Subcutaneous abdominal adipose tissue (tissue), 5 donors: Measurements from ENCODE around the gene LRRC49.
"Not testable (repeated sequence)": the region's sequence is repeated elsewhere in the genome, so short reads cannot be mapped to it uniquely, and the experiment has no call there.

Experiments used
- H3K27ac ChIP-seq: one replicate; pipeline ENCODE4 v1.7.0; 2013; ENCODE audit warnings: low read depth, mild to moderate bottlenecking, inconsistent platforms, low read length, moderate library complexity
- H3K27me3 ChIP-seq, 5 donors: one replicate each; pipeline ENCODE4 v1.7.0; 2013; ENCODE audit warnings: low read length in 5 of 5, inconsistent platforms in 1 of 5; ENCODE audit not compliant: control insufficient read depth in 5 of 5, insufficient read depth in 4 of 5
- H3K36me3 ChIP-seq, 5 donors: one replicate each; pipeline ENCODE4 v1.7.0; 2013; ENCODE audit warnings: low read length in 5 of 5; ENCODE audit not compliant: control insufficient read depth in 5 of 5, insufficient read depth in 5 of 5
- H3K4me1 ChIP-seq, 5 donors: one replicate each; pipeline ENCODE4 v1.7.0; 2013; ENCODE audit warnings: low read length in 5 of 5, mild to moderate bottlenecking in 3 of 5, moderate library complexity in 1 of 5; ENCODE audit not compliant: control insufficient read depth in 5 of 5, insufficient read depth in 5 of 5
- H3K4me3 ChIP-seq, 5 donors: one replicate each; pipeline ENCODE4 v1.7.0; 2013; ENCODE audit warnings: low read length in 5 of 5, low read depth in 1 of 5
- H3K9ac ChIP-seq, 5 donors: one replicate each; pipeline ENCODE4 v1.7.0; 2013; ENCODE audit warnings: low read length in 5 of 5, mild to moderate bottlenecking in 4 of 5, moderate library complexity in 3 of 5
- H3K9me3 ChIP-seq, 5 donors: one replicate each; pipeline ENCODE4 v1.7.0; 2013; ENCODE audit warnings: low read length in 5 of 5; ENCODE audit not compliant: control insufficient read depth in 5 of 5
- donor health status: healthy.
- donor health status: healthy.
- donor health status: healthy.
- donor health status: healthy.
- donor health status: healthy.

The LRRC49 gene

DNA sequence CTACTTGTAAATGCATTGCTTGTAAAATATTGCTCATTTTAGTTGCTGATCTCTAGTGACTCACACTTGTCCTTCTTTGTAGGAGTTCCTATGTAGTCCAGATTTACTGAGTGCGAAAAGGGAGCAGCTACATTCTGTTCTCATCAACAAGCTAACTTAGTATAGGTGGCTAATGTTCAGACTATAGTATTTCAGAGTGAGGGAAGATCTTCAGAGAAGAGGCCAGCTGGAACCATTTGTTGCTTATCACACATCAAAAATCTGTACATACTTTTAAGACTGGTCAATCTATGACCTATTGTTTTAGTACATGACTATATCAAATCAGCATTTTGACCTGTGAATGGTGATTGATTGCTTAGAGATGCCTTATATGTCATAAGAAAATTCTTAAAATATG lies 151.4 kb downstream of the LRRC49 start:
- Histone ChIP-seq H3K9me3 (no peaks in the 10 kb centered on the region), H3K9ac (no peak overlapping the region), H3K27ac (no peak overlapping the region), H3K4me1 (no peaks in the 10 kb centered on the region), H3K4me3 (no peak overlapping the region), H3K36me3 (no peaks in the 10 kb centered on the region), H3K27me3 (no peaks in the 10 kb centered on the region)

DNA sequence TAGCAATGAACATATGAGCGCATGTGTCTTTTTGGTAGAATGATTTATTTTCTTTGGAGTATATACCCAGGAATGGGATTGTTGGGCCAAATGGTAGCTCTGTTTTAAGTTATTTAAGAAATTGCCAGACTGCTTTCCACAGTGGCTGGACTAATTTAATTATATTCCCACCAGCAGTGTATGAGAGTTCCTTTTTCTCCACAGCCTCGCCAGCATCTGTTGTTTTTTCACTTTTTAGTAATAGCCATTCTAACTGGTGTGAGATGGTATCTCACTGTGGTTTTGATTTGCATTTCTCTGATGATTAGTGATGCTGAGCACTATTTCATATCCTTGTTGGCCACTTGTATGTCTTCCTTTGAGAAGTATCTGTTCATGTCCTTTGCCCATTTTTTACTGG lies 153.5 kb downstream of the LRRC49 start:
- not testable (repeated sequence) for H3K27ac ChIP-seq, H3K9me3 ChIP-seq, H3K36me3 ChIP-seq, H3K4me3 ChIP-seq, H3K9ac ChIP-seq, H3K27me3 ChIP-seq, H3K4me1 ChIP-seq

DNA sequence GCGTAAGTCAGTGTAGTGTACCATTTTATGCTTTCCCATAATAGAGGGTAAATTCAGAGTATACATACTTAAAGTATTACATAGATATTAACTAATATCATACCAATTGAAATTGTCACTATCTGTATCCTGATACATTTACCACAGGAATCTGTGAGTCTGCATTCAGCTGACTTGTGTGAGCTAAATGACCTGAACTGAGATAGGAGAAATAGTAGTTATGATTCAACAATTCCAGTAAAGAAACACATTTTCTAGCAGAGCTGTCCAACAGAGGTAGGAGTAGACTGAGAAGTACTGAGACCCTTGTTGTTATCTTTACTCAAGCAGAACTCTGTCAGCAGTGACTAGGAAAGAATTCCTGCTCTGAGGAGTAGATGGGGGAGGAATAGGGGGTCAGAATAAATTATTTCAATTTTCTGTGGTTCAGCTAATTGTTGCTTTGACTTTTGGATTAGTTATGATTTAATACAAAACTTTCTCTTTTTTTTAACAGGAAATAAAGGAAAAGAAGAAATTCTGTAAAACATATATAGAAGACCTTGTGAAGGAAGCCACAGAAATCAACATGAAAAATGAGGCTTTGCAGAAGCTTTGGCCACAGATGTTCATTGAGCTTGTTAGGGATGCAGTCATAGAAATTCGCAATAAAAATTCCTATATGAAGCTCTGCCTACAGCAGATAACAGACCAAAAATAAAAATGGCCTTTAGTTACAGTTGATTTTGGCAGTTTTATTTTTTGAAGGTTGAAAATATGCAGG lies 156.5 kb downstream of the LRRC49 start:
- Histone ChIP-seq H3K27ac (no peak overlapping the region), H3K36me3 (no peaks in the 10 kb centered on the region), H3K4me1 (no peaks in the 10 kb centered on the region), H3K27me3 (no peaks in the 10 kb centered on the region), H3K4me3 (no peak overlapping the region), H3K9me3 (no peaks in the 10 kb centered on the region), H3K9ac (no peak overlapping the region)

DNA sequence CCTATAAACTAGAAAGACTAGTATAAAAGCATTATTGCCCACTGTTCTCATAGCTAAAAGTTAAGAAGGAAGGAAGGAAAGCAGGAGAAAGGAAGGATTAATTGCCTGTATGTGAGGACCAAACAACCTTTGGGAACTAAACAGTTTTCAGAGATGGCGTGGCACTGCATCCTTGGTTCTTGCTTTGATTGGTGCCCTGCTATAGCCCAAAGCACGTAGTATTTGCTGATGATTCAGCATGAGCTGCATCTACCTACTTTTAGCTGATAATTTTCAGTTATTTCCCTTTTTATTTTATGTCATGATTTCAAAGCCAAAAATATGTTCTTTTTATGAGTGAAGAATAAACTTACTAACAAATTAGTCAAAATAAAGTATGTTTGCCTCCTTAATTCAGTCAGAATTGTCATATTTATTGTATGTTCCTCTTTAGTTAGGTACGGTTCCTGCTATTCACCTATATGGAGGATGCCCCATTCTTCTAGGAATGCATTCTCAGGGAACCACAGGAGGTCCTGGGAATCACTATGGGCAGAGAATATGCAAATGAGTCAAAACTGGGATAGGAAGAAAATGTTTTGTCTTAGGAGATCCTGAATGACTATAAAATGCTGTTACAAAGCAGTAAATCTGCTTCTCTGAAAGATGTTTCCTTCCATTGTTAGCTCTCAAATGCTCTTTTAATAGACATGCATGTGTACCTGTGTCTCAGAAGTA lies 157.2 kb downstream of the LRRC49 start:
- H3K27ac ChIP-seq, result no peak overlapping the region
- H3K4me3 ChIP-seq, result no peak overlapping the region
- H3K4me1 ChIP-seq, result no peaks in the 10 kb centered on the region
- H3K36me3 ChIP-seq, result no peaks in the 10 kb centered on the region
- no peak overlapping the region for H3K9ac ChIP-seq
- H3K27me3 ChIP-seq, result no peaks in the 10 kb centered on the region
- H3K9me3 ChIP-seq, result no peaks in the 10 kb centered on the region

DNA sequence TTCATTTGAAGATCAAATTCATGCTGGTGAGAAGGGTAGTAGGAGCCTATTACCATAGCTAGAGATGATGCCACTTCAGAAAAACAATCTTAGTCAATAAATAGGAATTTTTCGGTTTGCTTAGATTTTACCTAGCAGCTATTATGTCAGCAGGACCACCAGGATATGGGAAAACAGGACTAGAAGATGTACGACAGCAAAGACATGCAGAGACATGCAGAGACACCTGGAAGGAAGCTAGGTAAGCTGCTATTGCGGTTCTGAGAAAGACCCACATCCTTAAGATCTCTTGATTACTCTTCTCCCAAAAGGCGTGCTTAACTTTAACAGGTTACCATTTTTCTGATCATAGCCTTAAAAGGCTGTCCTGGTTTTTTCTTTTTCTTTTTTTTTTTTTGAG lies 157.8 kb downstream of the LRRC49 start:
- no peak overlapping the region for H3K4me3 ChIP-seq

DNA sequence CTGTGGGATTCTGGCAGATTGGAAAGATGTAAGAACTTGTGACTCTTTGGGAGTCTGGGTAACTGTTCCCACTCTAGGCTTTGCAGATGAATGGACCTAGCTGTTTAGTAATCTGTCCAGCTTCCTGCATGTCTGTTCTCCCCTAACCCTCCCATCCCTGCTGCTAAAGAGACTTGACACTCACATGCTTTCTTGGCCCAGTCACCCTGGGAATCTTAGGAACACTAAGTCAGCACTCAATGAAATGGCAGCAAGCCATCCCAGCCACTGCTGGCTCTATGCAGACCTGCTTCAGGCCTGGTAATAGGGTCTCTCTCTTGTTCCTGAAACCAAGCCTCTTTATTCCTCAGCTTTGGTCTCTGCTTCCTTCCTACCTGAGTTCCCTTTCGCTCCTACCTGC lies 158.9 kb downstream of the LRRC49 start:
- no peaks in the 10 kb centered on the region for H3K36me3 ChIP-seq
- no peak overlapping the region for H3K4me3 ChIP-seq
- no peaks in the 10 kb centered on the region for H3K9me3 ChIP-seq
- no peak overlapping the region for H3K27ac ChIP-seq
- no peak overlapping the region for H3K9ac ChIP-seq
- H3K4me1 ChIP-seq, result no peaks in the 10 kb centered on the region
- H3K27me3 ChIP-seq, result no peaks in the 10 kb centered on the region

More for the DNA sequence above, 157.8 kb downstream of the LRRC49 start:
- Histone ChIP-seq H3K9ac (no peak overlapping the region), H3K27me3 (no peaks in the 10 kb centered on the region), H3K36me3 (no peaks in the 10 kb centered on the region), H3K9me3 (no peaks in the 10 kb centered on the region), H3K4me1 (no peaks in the 10 kb centered on the region), H3K27ac (no peak overlapping the region)

DNA sequence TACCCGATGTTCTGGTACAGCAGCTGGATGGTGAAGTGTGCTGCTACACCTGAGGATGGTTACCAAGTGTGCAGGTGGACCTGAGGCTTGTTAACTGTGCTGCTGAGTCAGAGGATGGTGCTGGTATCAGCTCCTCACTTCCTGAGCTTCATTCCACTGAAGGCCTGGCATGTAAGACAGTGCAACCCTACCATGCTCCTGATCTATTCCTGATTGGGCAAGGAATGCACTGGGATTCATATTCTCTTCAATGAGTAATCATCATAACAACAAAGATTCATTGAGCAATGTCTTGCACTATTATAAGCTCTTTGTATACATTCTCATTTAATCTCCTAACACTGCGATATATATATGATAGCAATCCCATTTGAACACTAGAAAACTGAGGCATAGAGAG lies 159.7 kb downstream of the LRRC49 start:
- no peaks in the 10 kb centered on the region for H3K27me3 ChIP-seq
- no peaks in the 10 kb centered on the region for H3K9me3 ChIP-seq
- no peaks in the 10 kb centered on the region for H3K36me3 ChIP-seq
- no peak overlapping the region for H3K4me3 ChIP-seq
- no peak overlapping the region for H3K9ac ChIP-seq
- no peaks in the 10 kb centered on the region for H3K4me1 ChIP-seq
- no peak overlapping the region for H3K27ac ChIP-seq

DNA sequence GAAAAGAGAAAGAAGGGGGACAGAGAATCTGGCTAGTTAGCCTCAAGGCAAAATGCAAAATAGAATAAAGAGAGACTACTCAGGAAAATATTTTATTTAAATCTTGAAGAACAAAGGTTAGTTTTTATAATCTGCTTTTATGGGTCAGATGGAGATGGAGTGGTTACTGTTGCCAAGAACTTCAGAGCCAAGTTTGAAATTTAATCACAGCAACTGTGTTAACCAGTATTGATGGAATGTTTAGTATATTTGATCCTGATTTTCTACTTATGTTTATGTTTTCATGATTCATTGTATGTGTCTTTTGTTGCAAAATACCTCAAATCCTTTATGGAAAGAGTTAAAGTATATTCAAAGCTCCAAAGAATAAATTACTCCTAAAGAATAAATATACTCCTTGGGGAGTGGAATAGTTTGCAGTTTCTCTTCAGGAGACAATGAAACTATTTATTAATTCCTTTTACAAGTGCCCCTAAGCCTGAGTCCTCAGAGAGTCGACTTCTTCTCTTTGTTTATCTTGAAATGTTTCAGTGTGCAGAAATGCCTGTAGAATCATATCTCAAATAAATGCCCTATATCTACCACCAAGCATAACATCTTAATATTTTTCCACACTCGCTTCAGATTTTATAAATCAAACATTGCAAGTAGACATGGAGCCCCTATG lies 161.8 kb downstream of the LRRC49 start:
- no peaks in the 10 kb centered on the region for H3K4me1 ChIP-seq
- H3K36me3 ChIP-seq, result no peaks in the 10 kb centered on the region
- no peak overlapping the region for H3K9ac ChIP-seq
- no peaks in the 10 kb centered on the region for H3K27me3 ChIP-seq
- H3K27ac ChIP-seq, result no peak overlapping the region
- no peak overlapping the region for H3K4me3 ChIP-seq
- H3K9me3 ChIP-seq, result peaks cover 0 to 8% (median 4%) of the 10 kb centered on the region in 5 donors

DNA sequence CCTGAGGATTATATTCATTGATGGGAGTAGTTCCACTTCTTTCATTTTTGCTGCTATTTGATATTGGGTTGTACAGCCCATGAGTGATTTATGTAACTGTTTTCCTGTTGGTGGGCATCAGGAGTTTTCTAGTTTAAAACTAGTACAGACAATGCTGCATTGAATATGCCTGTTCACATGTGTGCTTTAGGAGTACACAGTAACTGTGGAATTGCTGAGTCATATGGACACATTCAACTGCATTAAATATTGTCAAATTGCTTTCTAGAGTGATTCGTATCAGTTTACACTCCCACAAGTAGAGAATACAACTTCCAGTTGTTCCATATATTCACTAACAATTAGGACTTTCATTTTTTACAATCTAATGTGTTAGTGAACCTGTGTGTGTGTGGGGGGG lies 162.8 kb downstream of the LRRC49 start:
- no peak overlapping the region for H3K9ac ChIP-seq
- H3K4me1 ChIP-seq, result no peaks in the 10 kb centered on the region
- no peak overlapping the region for H3K4me3 ChIP-seq
- peaks cover 0 to 9% (median 4%) of the 10 kb centered on the region in 5 donors for H3K9me3 ChIP-seq
- H3K36me3 ChIP-seq, result no peaks in the 10 kb centered on the region
- no peaks in the 10 kb centered on the region for H3K27me3 ChIP-seq
- H3K27ac ChIP-seq, result no peak overlapping the region

DNA sequence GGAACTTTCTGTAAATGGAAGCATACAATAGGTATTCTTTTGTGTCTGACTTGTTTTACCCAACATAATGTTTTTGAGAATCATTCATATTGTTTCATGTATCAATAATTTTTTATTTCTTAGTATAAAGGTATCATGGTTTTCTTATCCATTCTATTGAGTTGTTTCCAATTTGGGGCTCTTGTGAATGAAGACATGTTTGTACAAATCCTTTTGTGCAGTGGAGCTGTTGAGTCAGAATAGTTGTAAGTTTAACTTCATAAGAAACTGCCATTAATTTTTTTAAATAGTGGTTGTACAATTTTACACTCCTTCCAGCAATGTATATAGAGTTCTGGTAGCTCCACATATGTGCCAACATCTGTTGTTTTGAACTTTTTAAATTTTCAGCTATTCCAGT lies 163.5 kb downstream of the LRRC49 start:
- Histone ChIP-seq H3K4me3 (no peak overlapping the region), H3K27me3 (no peaks in the 10 kb centered on the region), H3K9ac (no peak overlapping the region), H3K27ac (no peak overlapping the region), H3K36me3 (no peaks in the 10 kb centered on the region), H3K9me3 (peaks cover 0 to 9% (median 4%) of the 10 kb centered on the region in 5 donors), H3K4me1 (no peaks in the 10 kb centered on the region)
